NOMO-1 (cell line): ENCODE data around the gene METTL15.
"Not testable (repeated sequence)": the region's sequence is repeated elsewhere in the genome, so short reads cannot be mapped to it uniquely, and the experiment has no call there.

Experiments used
- DNase-seq, 2 experiments: peaks; one replicate each; lab custom pipeline; 2025; ENCODE audit not compliant: unreplicated experiment in 2 of 2; lab: John Stamatoyannopoulos, UW

The METTL15 gene

DNA sequence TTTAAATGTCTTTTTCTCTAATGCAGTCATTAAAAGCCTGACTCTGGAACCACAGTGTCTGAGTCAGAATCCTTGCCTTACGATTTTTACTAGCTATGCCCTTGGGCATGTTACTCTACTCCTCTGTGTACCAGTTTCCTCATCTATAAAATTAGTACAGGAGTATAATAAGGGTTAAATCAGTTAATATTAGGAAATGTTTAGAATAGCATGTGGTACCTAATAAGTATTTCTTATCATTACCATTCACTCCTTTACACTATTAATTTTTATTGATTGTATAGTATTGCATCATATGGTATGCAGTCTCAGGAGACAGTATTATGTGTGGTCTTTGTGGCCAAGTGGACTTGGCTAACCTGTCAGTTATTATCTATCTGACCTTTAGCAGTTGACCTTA lies 68.2 kb downstream of the METTL15 start:
- DNase-seq = no peak

DNA sequence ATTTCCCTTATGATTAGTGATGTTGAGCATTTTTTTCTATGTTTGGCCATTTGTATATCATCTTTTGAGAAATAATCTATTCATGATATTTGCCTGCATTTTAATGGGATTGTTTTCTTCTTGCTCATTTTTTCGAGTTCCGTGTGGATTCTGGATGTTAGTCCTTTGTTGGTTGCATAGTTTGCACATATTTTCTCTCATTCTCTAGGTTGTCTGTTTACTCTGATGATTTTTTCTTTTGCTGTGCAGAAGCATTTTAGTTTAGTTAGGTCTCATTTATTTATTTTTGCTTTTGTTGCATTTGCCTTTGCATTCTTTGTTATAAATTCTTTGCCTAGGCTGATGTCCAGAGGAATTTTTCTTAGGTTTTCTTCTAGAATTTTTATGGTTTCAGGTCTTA lies 87.3 kb downstream of the METTL15 start:
- DNase-seq = no peak

DNA sequence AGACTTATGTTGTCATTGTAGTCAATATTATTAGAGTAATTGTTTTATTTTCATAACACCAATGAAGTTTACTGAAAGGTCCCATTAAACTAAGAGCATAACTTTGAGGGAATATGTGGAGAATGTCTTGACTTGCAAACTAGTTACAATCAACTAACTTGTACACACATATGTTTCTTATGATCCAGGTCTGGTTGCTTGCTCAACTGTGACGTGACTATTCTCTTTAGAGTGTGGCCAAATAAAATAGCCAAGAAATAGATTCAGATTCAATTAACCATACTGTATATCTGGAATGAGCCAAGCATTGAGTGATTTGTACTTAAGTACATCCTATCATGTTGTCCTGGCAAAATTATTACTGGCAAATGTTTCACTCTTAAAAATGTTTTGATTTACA lies 101.7 kb downstream of the METTL15 start:
- no peak for DNase-seq

DNA sequence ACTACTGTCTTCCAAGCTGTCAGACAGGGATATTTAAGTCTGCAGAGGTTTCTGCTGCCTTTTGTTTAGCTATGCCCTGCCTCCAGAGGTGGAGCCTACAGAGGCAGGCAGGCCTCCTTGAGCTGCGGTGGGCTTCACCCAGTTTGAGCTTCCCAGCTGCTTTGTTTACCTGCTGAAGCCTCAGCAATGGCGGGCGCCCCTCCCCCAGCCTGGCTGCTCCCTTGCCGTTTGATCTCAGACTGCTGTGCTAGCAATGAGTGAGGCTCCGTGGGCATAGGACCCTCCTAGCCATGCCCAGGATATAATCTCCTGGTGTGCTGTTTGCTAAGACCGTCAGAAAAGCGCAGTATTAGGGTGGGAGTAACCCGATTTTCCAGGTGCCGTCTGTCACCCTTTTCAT lies 113.9 kb downstream of the METTL15 start:
- DNase-seq = not testable (repeated sequence)

DNA sequence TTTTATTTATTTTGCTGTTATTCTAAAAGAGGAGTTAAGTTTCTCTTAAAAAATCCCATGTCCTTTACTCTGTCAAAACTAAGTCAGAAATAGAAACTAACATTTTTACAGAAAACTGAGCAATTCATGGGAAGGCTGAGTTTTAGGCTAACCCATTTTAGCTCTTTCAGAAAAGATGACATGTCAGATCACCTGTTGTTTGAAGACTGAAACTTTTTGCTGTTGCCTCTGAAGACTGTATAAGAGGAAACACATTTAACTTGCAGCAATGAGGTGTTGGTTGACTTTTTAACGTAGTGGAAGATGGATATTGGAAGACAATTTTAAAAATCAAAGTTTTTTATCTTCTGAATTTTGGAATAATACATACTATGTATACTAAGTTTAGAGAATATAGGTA lies 115.4 kb downstream of the METTL15 start:
- no peak for DNase-seq

DNA sequence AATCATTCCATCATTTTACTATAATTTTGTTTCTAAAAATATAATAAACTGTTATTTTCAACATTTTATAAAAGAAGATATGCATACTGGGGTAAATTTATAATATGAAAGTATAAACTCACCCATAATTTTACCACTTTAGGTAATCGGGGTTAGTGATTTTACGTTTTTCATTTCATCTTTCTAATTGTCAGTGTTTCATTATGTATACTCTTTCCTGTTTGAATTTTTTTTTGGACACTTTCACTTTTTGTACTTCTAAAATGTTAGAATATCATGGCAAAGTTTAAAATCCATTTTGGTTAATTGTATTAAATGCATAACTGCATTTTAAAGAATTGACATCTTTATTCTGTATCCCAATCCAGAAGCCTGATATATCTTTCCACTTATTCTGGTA lies 115.8 kb downstream of the METTL15 start:
- DNase-seq = no peak

DNA sequence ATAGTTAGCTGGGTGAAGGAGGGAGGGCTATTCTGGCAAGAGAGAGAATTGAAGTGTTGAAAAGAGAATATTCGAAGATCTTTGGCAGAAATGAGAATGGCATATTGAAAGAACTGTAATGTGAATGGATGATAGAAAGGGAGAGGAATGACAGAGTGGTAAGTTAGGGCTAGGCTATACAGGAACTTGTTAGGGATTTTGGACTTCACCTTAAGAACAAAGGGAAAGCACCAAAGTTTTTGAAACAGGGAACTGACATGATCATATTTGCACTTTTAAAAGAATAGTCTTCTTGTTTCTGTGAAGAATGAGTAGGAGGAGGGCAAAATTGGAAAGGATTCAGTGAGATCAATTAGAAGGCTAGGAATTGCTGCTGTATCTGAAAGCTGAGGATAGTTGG lies 119.3 kb downstream of the METTL15 start:
- no peak for DNase-seq

DNA sequence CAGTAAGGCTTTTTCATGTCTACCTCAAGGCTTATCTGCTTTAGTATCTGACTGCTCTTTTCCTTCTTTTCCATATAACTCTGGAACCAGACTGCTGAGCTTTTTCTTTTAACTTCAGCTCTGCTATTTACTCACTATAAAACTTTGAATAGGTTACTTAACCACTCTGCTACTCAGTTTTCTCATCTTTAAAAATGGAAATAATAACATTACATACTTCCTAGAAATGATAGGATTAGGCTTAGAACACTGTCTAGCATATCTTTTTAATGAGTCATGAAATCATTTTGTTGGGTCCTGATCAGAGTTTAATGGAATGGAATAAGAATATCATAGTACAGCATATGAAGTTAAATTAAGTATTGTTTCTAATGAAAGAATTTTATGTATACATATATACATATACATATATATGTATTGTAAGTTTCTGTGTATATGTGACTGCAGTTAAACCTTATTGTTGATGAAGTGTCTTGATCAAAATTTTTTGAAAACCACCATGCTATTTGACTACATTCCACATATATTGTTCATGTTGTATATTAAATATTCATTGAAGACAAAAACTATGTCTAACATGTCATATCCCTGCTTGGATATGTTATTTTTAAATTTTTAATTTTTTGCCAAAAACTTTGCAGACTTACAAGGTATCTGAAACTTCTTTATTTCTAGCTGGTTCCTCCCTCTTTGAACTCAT lies 120.2 kb downstream of the METTL15 start:
- DNase-seq = no peak

DNA sequence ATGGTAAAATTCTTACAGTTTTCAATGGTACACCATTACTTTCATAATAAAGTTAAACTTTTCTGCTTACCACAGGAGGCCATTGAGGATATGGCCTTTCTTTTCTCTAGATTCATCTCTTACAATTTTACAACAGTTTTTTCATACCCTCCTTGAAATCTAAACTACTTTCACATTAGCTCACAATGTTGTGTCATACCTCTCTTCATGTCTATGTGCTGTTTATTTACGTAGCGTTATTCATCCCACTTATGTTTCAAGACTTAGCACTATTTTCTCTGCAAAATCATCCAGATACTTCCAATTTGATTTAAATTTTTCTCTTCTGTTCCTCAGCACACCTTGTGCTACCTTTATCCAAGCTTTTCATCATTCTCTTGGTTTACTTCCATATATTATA lies 123.3 kb downstream of the METTL15 start:
- DNase-seq = no peak

DNA sequence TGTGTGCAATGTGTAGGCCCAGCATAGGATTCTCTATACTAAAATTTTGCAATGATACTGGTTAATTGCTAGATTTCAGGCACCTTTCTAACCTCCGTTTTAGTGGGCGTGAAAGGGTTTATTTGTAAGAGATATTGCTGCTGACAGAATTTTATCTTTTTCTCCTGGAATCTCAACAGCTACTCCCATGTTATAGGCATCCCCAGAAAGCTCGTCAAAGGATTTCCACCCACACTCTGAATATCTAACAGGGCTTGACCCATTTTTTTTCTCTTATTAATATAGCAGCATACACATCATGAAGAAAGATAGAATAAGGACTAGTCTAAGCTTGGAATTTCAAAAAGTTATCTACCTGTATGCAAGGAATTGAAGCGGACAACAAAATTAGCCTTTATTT lies 124.5 kb downstream of the METTL15 start:
- no peak for DNase-seq

DNA sequence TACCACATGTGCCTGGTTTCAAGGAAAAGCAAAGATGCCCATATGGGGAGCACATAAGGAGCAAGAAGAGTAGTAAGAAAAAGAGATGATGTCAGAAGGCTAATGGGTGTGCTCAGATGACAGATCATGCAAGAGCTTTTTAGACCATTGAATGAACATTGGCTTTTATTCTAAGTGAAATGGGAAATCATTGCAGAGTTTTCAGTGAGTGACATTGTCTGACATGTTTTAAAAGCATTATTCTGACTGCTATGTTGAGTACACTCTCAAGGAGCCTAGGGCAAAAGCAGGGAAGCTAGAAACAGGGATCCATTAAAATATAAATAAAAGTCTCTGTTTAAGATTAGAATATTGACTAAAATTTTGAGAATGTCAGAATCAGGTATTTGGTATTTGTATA lies 133.6 kb downstream of the METTL15 start:
- DNase-seq = no peak

DNA sequence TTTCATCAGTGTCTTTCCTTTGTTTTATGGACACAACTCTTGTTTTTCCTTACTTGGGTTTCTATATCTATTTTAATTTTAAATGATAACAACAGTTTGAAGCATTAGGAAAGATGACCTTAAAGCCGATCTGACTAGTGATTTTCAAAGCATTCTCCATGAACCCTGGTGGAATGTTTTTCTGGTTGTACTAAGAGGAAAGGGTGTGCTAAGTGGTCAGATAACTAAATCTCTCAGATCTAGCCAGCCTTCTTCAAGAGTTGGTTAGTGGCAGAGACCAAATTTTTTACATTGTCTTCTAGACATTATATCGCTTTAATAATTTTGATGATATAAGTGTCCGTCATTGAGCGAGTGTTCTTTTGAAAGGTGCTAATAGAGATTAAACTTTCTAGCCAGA lies 134.4 kb downstream of the METTL15 start:
- DNase-seq = no peak

DNA sequence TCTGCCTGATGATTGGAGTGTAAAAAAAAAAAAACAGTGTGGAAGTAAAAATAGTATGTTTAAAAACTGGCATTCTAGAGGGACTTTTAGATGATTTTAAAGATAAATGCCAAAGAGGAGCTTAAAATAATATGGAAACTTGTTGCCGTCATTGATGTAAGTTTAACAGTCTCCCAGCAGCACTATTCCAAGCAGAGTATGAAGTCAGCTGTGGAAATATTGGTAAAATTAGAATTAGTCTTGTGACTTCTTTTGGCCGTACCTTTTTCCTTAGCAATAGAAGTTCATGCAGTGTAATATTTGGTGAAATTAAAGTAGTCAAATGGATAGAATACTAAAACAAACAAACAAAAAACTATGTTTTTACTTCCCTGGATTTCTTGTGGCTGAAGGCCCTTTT lies 134.9 kb downstream of the METTL15 start:
- DNase-seq = no peak

DNA sequence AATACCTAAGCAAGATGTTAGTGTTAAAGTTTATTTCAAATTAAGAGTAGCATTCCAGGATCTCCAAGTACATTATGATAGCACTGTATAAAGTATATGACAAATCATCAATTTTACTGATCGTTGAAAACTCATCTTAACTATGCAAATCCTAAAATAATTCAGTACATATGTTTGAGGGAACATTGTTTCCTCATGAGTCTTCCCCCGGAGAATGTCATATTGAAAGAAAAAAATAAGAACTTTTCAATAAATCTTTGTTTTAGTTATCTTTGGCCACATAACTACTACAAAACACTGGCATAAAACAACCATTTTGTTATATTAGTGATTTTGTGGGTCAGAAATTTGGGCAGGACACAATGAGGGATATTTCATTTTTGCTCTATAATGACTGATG lies 135.4 kb downstream of the METTL15 start:
- no peak for DNase-seq

DNA sequence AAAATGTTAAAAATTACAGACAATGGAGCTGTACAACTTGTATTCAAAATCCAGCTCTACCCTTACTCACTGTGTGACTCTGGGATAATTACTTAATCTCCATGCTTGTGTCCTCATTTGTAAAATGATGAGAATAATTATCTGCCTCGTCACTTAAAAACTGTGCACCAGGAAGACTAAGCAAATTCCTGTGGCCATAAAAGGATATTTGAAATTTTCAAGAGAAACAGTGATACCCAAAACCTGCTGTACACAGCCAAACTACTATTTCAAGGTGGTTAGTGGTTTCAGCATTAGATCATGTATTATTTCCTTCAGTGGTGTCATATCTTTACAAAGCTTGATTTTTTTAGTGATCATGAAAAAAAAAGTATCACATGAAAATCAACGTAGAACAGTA lies 136.9 kb downstream of the METTL15 start:
- no peak for DNase-seq

DNA sequence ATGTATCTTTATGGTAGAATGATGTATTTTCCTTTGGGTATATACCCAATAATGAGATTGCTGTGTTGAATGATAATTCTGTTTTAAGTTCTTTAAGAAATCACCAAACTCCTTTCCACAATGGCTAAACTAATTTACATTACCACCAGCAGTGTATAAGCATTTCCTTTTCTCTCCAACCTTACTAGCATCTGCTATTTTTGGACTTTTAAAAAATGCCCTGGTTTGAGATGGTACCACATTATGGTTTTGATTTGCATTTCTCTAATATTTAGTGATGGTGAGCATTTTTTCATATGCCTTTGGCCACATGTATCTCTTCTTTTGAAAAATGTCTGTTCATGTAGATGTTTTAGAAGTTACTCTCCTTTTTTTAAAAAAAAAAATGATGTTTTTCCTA lies 142.0 kb downstream of the METTL15 start:
- DNase-seq = no peak

DNA sequence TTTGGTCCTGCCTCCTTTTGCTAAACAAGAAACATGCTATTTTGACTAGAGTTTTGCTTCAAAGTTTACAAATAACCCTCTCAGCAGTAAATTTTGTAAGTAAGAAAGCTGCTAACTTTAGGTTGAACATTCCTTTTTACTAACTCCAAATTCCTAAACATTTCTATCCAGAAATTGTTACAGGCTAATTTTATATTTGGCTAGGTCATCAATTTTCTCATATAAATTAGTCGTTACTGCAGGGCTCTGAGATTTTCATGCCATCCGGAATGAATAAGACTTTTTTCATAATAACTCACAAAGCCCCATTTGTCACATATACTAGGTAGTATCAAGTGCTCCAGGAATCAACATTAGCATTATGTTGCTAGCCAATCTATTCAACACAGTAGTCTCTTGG lies 143.1 kb downstream of the METTL15 start:
- DNase-seq = no peak

DNA sequence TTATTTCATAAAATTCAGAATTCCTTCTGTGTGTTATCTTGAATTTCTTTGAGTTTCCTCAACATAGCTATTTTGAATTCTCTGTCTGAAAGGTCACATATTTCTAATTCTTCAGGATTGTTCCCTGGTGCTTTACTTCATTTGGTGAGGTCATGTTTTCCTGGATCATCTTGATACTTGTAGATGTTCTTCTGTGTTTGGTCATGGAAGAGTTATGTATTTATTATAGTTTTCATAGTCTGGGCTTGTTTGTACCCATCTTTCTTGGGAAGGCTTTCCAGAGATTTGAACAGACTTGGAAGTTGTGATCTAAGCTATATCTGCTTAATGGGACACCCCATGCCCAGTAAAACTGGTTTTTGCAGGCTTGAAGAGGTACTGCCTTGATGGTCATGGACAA lies 149.6 kb downstream of the METTL15 start:
- no peak for DNase-seq

DNA sequence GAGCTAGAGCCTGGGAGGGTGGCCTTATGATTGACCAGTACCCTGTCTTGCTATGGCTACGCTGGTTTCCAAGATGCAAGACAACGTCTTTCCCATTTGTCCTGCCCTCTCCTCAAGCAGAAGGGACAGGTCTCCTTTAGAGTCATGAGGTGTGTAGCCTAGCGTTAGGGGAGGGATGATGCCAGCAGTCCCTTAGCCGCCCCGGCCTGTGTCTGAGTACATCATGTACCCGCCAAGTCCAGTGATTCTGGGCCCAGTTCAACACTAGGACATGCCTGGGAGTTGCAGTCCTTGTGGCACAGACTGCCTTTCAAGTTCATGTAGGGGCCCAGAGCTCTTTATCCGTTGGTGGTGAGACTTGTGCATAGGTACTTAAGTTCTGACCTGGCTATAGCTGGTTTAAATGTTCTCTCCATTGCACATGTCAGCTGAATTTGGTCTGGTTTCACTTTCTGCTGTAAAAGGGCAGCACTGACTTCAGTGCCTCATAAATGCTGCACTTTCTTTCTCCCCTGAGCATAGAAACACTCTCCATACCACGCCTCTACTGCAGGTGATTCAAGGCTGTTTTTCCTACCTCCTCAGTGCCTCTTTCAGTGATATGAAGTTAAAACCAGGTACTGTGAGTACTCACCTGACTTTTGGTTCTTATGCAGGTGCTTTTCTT lies 151.1 kb downstream of the METTL15 start:
- DNase-seq = no peak

DNA sequence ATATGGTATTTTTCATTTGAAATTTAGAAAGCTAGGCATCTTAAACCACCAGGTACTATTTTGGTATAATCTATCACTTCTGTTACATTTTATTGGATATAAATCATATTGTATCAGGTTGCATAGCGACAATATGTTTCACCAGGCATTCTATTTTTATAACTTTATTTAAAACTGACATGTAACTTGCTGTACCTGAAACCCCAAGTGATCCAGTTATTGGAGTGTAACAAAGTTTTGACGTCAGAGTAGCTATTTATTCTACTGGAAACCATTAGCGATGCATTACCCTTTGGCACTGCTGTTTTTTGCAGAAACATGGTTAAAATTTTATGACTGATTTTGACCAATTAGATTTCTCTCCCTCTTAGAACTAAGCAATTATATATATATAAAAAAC lies 160.7 kb downstream of the METTL15 start:
- DNase-seq = no peak

DNA sequence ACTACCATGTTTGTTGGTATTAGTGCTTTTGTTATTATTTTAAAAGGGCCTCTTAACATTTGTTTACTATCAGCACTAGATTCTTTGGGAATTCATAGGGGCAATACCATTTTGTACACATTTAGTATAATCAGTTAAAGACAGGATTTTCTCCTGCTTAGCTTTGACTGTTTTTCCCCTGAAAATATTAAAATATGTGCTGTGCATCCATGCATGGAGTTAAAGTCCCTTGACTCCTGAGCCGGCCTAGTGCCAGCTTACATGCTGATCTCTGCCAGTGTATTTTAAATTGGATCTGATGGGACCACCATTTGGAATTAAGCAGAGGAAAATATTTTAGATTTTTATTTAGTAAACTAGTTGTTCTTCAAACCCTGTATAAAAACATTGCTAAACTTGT lies 161.4 kb downstream of the METTL15 start:
- DNase-seq = no peak

DNA sequence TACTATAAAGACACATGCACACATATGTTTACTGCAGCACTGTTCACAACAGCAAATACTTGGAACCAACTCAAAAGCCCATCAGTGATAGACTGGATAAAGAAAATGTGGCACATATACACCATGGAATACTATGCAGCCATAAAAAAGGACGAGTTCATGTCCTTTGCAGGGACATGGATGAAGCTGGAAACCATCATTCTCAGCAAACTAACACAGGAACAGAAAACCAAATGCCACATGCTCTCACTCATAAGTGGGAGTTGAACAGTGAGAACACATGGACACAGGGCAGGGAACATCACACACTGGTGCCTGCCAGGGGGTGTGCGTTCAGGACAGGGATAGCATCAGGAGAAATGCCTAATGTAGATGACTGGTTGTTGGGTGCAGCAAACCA lies 164.1 kb downstream of the METTL15 start:
- DNase-seq = not testable (repeated sequence)

DNA sequence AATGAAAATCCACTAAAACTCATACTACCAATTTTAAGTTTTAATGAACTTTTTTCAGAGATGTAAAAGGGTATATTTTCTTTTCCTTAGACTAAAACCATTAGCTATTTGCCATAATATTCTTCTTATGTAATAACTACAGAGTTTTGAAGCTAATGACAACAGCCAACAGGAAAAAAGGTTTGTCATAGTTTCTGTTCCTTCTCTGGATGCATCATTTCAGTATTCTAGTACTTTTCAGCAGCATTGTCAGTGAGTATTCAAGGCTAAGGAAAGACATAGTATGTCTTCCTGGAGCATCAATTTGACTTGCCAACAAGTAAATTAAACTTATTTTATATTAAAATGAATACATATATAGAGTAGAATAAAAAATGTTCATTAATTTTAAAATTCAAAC lies 166.0 kb downstream of the METTL15 start:
- DNase-seq = peak in 1 of 2 experiments; percentile 59
